ENCODE results near the gene TFAP2B. TPM values are rescaled to one million over a fixed set of nuclear protein-coding genes. Genes with fewer than 3 reads are reported as not detected.

Gene TFAP2B
- total RNA-seq, 1 donor from 2014 or later = 11.6 TPM

DNA sequence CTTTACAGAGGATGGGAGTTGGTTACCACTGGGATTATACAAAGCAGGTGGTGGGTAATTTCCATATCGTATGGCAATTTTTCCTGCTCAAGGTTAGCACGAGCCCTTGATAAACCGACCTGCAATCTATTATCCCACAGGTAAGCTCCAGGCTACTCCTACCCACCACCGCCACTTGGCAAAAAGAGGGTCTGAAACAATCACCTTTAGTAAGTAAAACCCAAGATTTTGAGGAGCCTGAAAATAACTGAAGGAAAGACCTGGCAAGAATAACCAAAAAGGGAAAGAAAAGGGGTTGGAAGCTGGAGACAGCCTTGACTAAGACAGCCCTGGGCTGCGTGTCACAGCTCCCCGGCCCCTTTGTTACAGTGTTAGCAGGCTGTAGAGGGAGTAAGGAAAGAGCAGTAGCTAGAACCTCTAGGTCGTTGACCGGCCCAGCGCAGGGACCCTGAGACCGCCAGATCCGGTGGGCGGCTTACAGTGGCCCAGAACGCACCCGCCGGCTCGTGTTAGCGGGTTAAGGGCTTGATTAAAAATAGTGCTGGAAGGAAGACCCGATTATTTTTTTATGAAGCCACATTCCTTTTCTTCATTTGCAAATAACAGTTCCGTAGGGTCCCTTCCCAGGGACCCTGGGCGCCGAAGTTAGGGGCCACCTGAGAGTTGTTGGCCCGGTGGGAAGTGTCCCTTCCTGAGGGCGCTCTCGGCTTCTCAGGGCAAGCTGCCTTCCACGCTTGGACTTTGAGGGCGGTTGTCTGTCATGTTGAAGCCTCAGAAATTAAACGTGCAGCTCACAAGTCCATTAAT, 30.5 kb downstream of the TFAP2B start:
- no peaks in the 10 kb centered on the region for H3K9me3 Mint-ChIP-seq
- TF ChIP-seq, protein P1, sequence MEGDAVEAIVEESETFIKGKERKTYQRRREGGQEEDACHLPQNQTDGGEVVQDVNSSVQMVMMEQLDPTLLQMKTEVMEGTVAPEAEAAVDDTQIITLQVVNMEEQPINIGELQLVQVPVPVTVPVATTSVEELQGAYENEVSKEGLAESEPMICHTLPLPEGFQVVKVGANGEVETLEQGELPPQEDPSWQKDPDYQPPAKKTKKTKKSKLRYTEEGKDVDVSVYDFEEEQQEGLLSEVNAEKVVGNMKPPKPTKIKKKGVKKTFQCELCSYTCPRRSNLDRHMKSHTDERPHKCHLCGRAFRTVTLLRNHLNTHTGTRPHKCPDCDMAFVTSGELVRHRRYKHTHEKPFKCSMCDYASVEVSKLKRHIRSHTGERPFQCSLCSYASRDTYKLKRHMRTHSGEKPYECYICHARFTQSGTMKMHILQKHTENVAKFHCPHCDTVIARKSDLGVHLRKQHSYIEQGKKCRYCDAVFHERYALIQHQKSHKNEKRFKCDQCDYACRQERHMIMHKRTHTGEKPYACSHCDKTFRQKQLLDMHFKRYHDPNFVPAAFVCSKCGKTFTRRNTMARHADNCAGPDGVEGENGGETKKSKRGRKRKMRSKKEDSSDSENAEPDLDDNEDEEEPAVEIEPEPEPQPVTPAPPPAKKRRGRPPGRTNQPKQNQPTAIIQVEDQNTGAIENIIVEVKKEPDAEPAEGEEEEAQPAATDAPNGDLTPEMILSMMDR (conservative IDR thresholded peaks at IDR 0.05) = no peak
- peaks cover 4% of the 10 kb centered on the region for H3K4me1 Mint-ChIP-seq (ENCODE audit: unreplicated experiment)
- no peaks in the 10 kb centered on the region for H3K36me3 Mint-ChIP-seq
- peak overlapping the region; percentile 93 for H3K4me3 Mint-ChIP-seq
- H3K27ac Mint-ChIP-seq = peak overlapping the region; percentile 93
- no peak for DNase-seq (ENCODE audit: extremely low spot score, unreplicated experiment)
- peaks cover 99% of the 10 kb centered on the region for H3K27me3 Mint-ChIP-seq

DNA sequence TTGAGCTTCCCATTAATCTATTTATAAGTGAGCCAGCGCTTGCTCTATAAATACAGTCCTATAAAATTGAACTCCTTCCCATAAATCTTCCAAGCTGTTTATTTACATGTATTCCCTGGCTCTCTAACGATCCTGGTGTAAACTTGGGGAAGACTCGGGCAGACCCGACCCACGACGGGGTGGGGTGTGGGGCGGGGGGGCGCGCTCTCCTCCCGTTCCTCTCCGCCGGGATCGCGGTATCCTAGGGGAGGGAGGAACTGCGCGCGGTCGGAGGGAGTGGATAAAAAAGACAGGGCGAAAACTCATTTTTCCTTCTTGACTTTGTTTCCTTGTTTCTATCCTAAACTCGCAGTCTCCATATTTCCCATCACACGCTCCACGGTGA, 31.1 kb downstream of the TFAP2B start:
- DNase-seq (ENCODE audit: extremely low spot score, unreplicated experiment) = no peak
- Mint-ChIP-seq H3K27ac (peak overlapping the region; percentile 93), H3K36me3 (no peaks in the 10 kb centered on the region), H3K9me3 (no peaks in the 10 kb centered on the region), H3K4me1 (ENCODE audit: unreplicated experiment) (peaks cover 4% of the 10 kb centered on the region), H3K4me3 (peak overlapping the region; percentile 93), H3K27me3 (peaks cover 99% of the 10 kb centered on the region)
- TF ChIP-seq, protein P1 (conservative IDR thresholded peaks at IDR 0.05) = no peak

DNA sequence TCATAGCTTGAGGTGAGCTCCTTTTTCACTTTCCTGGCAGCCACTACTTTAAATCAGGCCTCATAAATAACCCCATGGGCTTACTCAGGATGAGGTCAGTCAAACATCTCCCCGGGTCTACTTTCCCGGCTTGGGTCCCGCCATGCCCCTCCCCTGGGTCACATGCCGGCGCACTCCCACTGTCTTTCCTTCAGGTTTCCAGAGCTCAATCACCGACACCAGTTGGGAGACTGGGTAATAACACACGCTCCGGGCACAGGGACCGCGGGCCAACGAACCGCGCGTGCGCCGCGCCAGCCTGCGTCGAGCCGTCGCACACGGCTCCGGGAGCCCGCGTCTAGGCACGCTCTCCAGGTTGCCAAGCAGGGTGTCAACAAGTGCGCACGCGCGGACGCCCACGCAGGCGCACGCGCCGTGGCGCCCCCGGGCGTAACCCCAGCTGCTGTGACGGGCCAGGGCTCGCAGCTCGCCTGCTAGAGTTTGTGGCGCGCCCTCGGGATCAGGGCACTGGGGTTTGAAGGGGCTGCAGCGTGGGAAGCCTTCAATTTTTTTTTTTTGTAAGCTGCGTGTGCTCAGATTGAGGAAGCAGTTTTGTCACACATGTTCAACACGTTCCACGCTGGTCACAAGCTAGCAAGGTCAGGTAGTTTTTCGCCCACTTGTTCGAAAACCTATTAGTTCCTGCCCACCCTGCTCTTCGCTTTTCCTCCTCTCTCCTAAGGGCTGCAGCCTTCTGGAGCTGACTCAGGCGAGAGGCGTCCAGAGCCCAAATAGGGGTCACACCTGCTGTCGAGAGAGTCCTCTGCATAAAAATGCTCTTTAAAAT, 31.8 kb downstream of the TFAP2B start:
- H3K27me3 Mint-ChIP-seq = peaks cover 96% of the 10 kb centered on the region
- DNase-seq (ENCODE audit: extremely low spot score, unreplicated experiment) = no peak

DNA sequence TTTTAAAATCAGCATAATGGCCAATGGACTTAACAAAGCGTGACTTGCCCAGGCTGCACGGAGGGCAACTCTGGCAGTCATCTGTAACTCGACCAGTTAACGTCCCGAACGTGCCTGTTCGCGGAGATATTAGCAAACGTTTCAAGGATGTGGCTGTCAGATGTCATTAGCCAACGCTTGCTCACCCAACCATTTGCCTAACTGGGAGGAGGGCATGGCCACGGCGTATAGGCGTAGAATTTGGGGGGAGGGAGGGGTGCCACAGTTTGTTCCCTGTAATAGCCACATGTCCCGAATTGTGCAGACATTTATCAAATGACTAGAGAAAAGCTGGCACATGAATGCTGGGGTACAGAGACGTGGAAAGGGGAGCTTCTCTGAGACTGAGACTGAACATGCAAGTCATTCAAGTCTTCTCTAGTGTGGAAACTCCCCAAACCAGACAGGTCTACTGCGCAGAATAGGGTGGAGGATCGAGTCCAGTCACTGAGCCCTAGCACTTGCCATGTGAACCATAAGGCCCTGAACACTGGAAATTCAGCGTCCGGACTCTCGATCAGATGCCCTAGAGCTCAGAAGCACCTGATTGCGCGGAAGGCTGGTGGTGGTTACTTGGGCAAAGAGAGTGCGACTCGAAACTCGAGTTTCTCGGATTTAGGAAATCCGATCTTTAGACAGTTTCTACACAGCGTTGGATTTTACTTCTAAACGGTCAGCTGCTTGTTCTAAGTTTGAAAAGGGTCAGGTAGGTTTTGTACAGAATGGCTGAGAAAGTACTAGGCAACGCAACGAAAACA, 32.6 kb downstream of the TFAP2B start:
- peaks cover 94% of the 10 kb centered on the region for H3K27me3 Mint-ChIP-seq
- no peaks in the 10 kb centered on the region for H3K36me3 Mint-ChIP-seq
- peak overlapping the region; percentile 93 for H3K27ac Mint-ChIP-seq
- H3K9me3 Mint-ChIP-seq = no peaks in the 10 kb centered on the region
- H3K4me3 Mint-ChIP-seq = peak overlapping the region; percentile 93
- TF ChIP-seq, protein P1 (conservative IDR thresholded peaks at IDR 0.05) = no peak
- no peak for DNase-seq (ENCODE audit: extremely low spot score, unreplicated experiment)
- H3K4me1 Mint-ChIP-seq (ENCODE audit: unreplicated experiment) = no peaks in the 10 kb centered on the region

More for the DNA sequence above, 31.8 kb downstream of the TFAP2B start:
- Mint-ChIP-seq H3K9me3 (no peaks in the 10 kb centered on the region), H3K4me3 (peak overlapping the region; percentile 93), H3K4me1 (ENCODE audit: unreplicated experiment) (peaks cover 2% of the 10 kb centered on the region), H3K36me3 (no peaks in the 10 kb centered on the region), H3K27ac (peak overlapping the region; percentile 93)
- TF ChIP-seq, protein P1 (conservative IDR thresholded peaks at IDR 0.05) = no peak

DNA sequence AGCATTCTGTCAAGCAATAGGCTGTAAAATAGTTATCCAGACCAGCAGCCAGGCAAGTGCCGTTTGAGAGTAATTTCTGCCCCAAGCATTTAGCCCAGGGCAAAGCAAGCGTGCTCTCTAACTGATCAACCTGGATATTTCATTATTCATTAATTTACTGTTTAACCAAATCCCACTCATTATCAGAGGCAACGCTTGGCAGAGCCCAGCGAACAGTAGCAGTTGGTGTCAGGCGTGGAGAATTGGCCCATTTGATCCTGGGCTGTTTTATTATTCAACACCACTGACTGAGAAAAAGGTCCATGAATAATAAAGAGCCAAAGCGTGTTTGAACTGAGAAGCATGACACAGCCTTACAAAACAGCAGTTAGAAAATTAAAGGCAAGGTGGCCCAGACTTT, 35.3 kb downstream of the TFAP2B start:
- Mint-ChIP-seq H3K9me3 (no peaks in the 10 kb centered on the region), H3K27me3 (peaks cover 70% of the 10 kb centered on the region), H3K4me3 (no peak overlapping the region), H3K36me3 (no peaks in the 10 kb centered on the region), H3K4me1 (ENCODE audit: unreplicated experiment) (no peaks in the 10 kb centered on the region), H3K27ac (no peak overlapping the region)
- DNase-seq (ENCODE audit: extremely low spot score, unreplicated experiment) = no peak
- TF ChIP-seq, protein P1 (conservative IDR thresholded peaks at IDR 0.05) = no peak
